IMR-90 (cell line): ENCODE measurements around the gene SPTLC2. TPM values are rescaled to one million over a fixed set of nuclear protein-coding genes. Genes with fewer than 3 reads are reported as not detected.

Experiments used
- ATAC-seq: fragments of 200-7000 bp; cut with Tn5 transposase; 2 replicates; pipeline ENCODE4 v1.9.1; 2020; ENCODE audit warnings: low read depth, mild to moderate bottlenecking, moderate library complexity
- BruUV-seq: library from RNA; stranded (reverse); fragments of 400-500 nt; replicated peaks from 2 replicates; lab custom pipeline; 2021; lab: Mats Ljungman, UMichigan
- CTCF ChIA-PET: fragments of 300-600 bp; formaldehyde crosslinking; extraction: SDS; loops from one replicate; lab custom pipeline; 2021; ENCODE audit warnings: antibody characterized with exemption; lab: Yijun Ruan, JAX
- POLR2A ChIA-PET: fragments of 300-600 bp; sonication (Branson Sonifier 250); formaldehyde crosslinking; loops from one replicate; lab custom pipeline; 2022; ENCODE audit warnings: antibody characterized with exemption; ENCODE audit not compliant: unreplicated experiment; lab: Charles Lee
- DNase-seq: peaks from one replicate; pipeline ENCODE4 v3.0.0; 2013
- H2AFZ ChIP-seq: replicated peaks from 2 replicates; pipeline ENCODE3; 2013; ENCODE audit warnings: low read length, mild to moderate bottlenecking; ENCODE audit not compliant: poor library complexity
- H2AK5ac ChIP-seq: 2 replicates; pipeline ENCODE4 v1.6.1; 2013; ENCODE audit warnings: low read depth, low read length, inconsistent platforms
- H2AK9ac ChIP-seq: replicated peaks from 2 replicates; pipeline ENCODE3; 2013; ENCODE audit warnings: mild to moderate bottlenecking, low read depth, low read length, moderate library complexity; ENCODE audit not compliant: poor library complexity
- H2BK120ac ChIP-seq: 2 replicates; pipeline ENCODE4 v1.6.1; 2013; ENCODE audit warnings: low read depth, low read length, inconsistent platforms
- H2BK15ac ChIP-seq: 3 replicates; pipeline ENCODE4 v1.6.1; 2013; ENCODE audit warnings: low read depth, low read length, inconsistent platforms
- H2BK20ac ChIP-seq: 2 replicates; pipeline ENCODE4 v1.6.1; 2013; ENCODE audit warnings: low read depth, mild to moderate bottlenecking, inconsistent platforms, low read length, moderate library complexity
- H2BK5ac ChIP-seq: 2 replicates; pipeline ENCODE4 v1.6.1; 2013; ENCODE audit warnings: mild to moderate bottlenecking, low read depth, low read length, inconsistent platforms; ENCODE audit not compliant: poor library complexity, severe bottlenecking
- H3K14ac ChIP-seq: replicated peaks from 2 replicates; pipeline ENCODE4 v1.6.1; 2013; ENCODE audit warnings: low read depth, low read length, inconsistent platforms
- H3K18ac ChIP-seq: 2 replicates; pipeline ENCODE4 v1.6.1; 2013; ENCODE audit warnings: low read depth, low read length, control low read depth
- H3K23ac ChIP-seq: 2 replicates; pipeline ENCODE4 v1.6.1; 2013; ENCODE audit warnings: low read depth, low read length, inconsistent platforms
- H3K27ac ChIP-seq: 2 replicates; pipeline ENCODE4 v1.5.1; 2013; ENCODE audit warnings: mild to moderate bottlenecking, control low read depth, low read length; ENCODE audit not compliant: insufficient read depth
- H3K27me3 ChIP-seq: 2 replicates; pipeline ENCODE4 v1.6.1; 2013; ENCODE audit warnings: low read length; ENCODE audit not compliant: control insufficient read depth, insufficient read depth
- H3K36me3 ChIP-seq: 2 replicates; pipeline ENCODE4 v1.6.1; 2013; ENCODE audit warnings: low read length, mixed read lengths; ENCODE audit not compliant: control insufficient read depth, insufficient read depth
- H3K4ac ChIP-seq: 2 replicates; pipeline ENCODE4 v1.6.1; 2013; ENCODE audit warnings: low read depth, low read length, inconsistent platforms
- H3K4me1 ChIP-seq: 2 replicates; pipeline ENCODE4 v1.6.1; 2013; ENCODE audit warnings: low read length, mixed read lengths; ENCODE audit not compliant: control insufficient read depth, insufficient read depth
- H3K4me2 ChIP-seq: 2 replicates; pipeline ENCODE4 v1.6.1; 2013; ENCODE audit warnings: low read depth, mild to moderate bottlenecking, control low read depth, low read length, moderate library complexity
- H3K4me3 ChIP-seq: 2 replicates; pipeline ENCODE4 v1.5.1; 2013; ENCODE audit warnings: low read depth, mild to moderate bottlenecking, control low read depth, low read length, moderate library complexity; ENCODE audit not compliant: insufficient read depth
- H3K56ac ChIP-seq: 2 replicates; pipeline ENCODE4 v1.6.1; 2013; ENCODE audit warnings: low read length, inconsistent platforms; ENCODE audit not compliant: insufficient read depth; ENCODE audit errors: extremely low read depth
- H3K79me1 ChIP-seq, 2 experiments: 2 replicates each; pipeline ENCODE4 v1.6.1; 2013; ENCODE audit warnings: low read length in 2 of 2, inconsistent platforms in 1 of 2, low read depth in 1 of 2
- H3K9ac ChIP-seq: 2 replicates; pipeline ENCODE4 v1.6.1; 2013; ENCODE audit warnings: low read depth, low read length, control low read depth
- H3K9me1 ChIP-seq: 2 replicates; pipeline ENCODE4 v1.6.1; 2013; ENCODE audit warnings: low read length, inconsistent platforms; ENCODE audit not compliant: insufficient read depth
- H3K9me3 ChIP-seq: 2 replicates; pipeline ENCODE4 v1.6.1; 2013; ENCODE audit warnings: low read length; ENCODE audit not compliant: control insufficient read depth, insufficient read depth
- H4K20me1 ChIP-seq: 2 replicates; pipeline ENCODE4 v1.6.1; 2013; ENCODE audit warnings: low read length, inconsistent platforms; ENCODE audit not compliant: insufficient read depth
- H4K5ac ChIP-seq: 2 replicates; pipeline ENCODE4 v1.6.1; 2013; ENCODE audit warnings: mild to moderate bottlenecking, low read depth, low read length, control low read depth
- H4K8ac ChIP-seq, 2 experiments: 2 replicates each; pipeline ENCODE4 v1.6.1; 2013; ENCODE audit warnings: low read depth in 2 of 2, low read length in 2 of 2, control low read depth in 1 of 2, inconsistent platforms in 1 of 2
- H4K91ac ChIP-seq: 2 replicates; pipeline ENCODE4 v1.6.1; 2013; ENCODE audit warnings: low read depth, low read length, inconsistent platforms; ENCODE audit not compliant: insufficient read depth
- CEBPB ChIP-seq: IDR thresholded peaks from 2 replicates; pipeline ENCODE4 v1.6.1; 2012; ENCODE audit warnings: low read depth, low read length, improper control_type of control experiment
- MAFK ChIP-seq: IDR thresholded peaks from 2 replicates; pipeline ENCODE4 v1.6.1; 2012; ENCODE audit warnings: low read depth, low read length, improper control_type of control experiment
- RAD21 ChIP-seq: IDR thresholded peaks from 2 replicates; pipeline ENCODE4 v1.6.1; 2012; ENCODE audit warnings: low read length, improper control_type of control experiment
- RFX5 ChIP-seq: IDR thresholded peaks from 2 replicates; pipeline ENCODE4 v1.8.0; 2012; ENCODE audit warnings: low read depth, mild to moderate bottlenecking, low read length, moderate library complexity
- SMC3 ChIP-seq: fragments of 150-350 bp; IDR thresholded peaks from 2 replicates; pipeline ENCODE4 v1.6.1; 2016; ENCODE audit warnings: low read depth, mild to moderate bottlenecking, antibody characterized with exemption, low read length, moderate library complexity
- WGBS, 2 experiments: methylation state at CpG; one replicate each; pipeline versions ENCODE4 v1.1.5 to v1.1.7; 2013; ENCODE audit warnings: missing lambda C conversion rate in 2 of 2; ENCODE audit not compliant: insufficient read length in 1 of 2; ENCODE audit errors: extremely low coverage in 2 of 2; 5-methylcytosine and 5-hydroxymethylcytosine counted together
- dilution Hi-C: fragments of 300-500 bp; cut with HindIII; formaldehyde crosslinking; loops from one replicate; pipeline ENCODE4 v1.14.3; 2018; ENCODE audit warnings: low sequenced_read_pairs; ENCODE audit not compliant: unreplicated experiment
- in situ Hi-C: fragments of 300-500 bp; cut with MboI; formaldehyde crosslinking; loops from 3 replicates; pipeline ENCODE4 v1.14.3; 2019; ENCODE audit warnings: low sequenced_read_pairs, inconsistent platforms, mixed read lengths
- intact Hi-C: fragments of 100-400 bp; cut with micrococcal nuclease; formaldehyde crosslinking; loops from 2 replicates; pipeline ENCODE4 v1.10.0; 2022
- polyA plus RNA-seq, 3 experiments: library from polyadenylated mRNA; depleted of rRNA; stranded (reverse); fragments of >200 nt; gene quantifications; 2 replicates each; pipeline ENCODE4 v1.2.3, GENCODE V29; 2012; ENCODE audit warnings: low replicate concordance in 1 of 3
- total RNA-seq: library from RNA; depleted of rRNA; stranded (reverse); fragments of >200 nt; gene quantifications from 2 replicates; pipeline ENCODE4 v1.2.3, GENCODE V29; 2012
- TF ChIP-seq, protein P1 (sequence below): fragments of 150-350 bp; IDR thresholded peaks from 2 replicates; pipeline ENCODE4 v1.6.1; 2017; ENCODE audit warnings: mild to moderate bottlenecking, antibody characterized with exemption, low read length, low read depth
- TF ChIP-seq, protein P2 (sequence below): fragments of 150-350 bp; IDR thresholded peaks from 2 replicates; pipeline ENCODE4 v1.6.1; 2016; ENCODE audit warnings: low read depth, mild to moderate bottlenecking, low read length, moderate library complexity, borderline replicate concordance

SPTLC2 gene
- total and polyA plus RNA-seq, 2 of the 4 experiments (the other 2 are of a cell fraction): 22.6 to 68.3 TPM

DNA sequence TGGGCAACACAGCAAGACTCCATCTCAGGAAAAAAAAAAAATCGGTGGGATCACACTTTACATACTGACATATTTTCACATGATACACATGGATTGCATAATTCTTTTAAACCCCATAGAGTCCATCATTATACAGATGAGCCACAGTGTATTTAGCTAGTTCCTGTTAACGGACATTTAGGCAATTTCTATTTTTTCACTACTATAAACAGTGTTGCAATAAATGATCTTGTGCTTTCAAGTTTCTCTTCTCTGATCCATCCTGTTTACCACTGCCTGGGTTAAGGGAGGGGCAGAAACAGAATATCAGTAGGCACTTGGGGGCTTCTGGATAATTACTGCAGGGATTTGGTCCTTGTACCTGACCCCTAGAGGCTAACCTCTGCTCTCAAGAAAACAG, 43.4 kb upstream of the SPTLC2 start:
- Histone ChIP-seq H3K56ac (no peak overlapping the region), H3K27me3 (no peaks in the 10 kb centered on the region), H2AK9ac (no peak overlapping the region), H3K4me3 (no peak overlapping the region), H4K5ac (no peak overlapping the region; the same call in 1 of the 2 replicates), H2AFZ (no peak overlapping the region), H3K9ac (no peak overlapping the region), H3K36me3 (no peaks in the 10 kb centered on the region), H4K8ac (no peak overlapping the region), H3K18ac (no peak overlapping the region), H3K4ac (no peak overlapping the region), H3K4me2 (0 out of 2 replicates have a peak overlapping the region, but pooled peaks have one; percentile 50), H3K14ac (no peak overlapping the region), H2BK15ac (no peak overlapping the region), H2BK120ac (no peak overlapping the region), H2AK5ac (no peak overlapping the region), H2BK5ac (no peak overlapping the region), H3K27ac (no peak overlapping the region), H3K9me1 (peaks cover 2% of the 10 kb centered on the region; the same call in 1 of the 2 replicates), H2BK20ac (no peak overlapping the region), H4K91ac (no peak overlapping the region), H3K9me3 (no peaks in the 10 kb centered on the region), H3K79me1 (no peaks in the 10 kb centered on the region), H4K20me1 (no peaks in the 10 kb centered on the region), H3K4me1 (peaks cover 8% of the 10 kb centered on the region), H3K23ac (no peak overlapping the region)
- POLR2A ChIA-PET: no interaction called here
- BruUV-seq: no TSS peak
- no CpG with 5 or more reads among the region's 2 CpGs for whole genome bisulfite sequencing, 2 experiments
- TF ChIP-seq, protein P1, sequence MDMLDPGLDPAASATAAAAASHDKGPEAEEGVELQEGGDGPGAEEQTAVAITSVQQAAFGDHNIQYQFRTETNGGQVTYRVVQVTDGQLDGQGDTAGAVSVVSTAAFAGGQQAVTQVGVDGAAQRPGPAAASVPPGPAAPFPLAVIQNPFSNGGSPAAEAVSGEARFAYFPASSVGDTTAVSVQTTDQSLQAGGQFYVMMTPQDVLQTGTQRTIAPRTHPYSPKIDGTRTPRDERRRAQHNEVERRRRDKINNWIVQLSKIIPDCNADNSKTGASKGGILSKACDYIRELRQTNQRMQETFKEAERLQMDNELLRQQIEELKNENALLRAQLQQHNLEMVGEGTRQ: no peak
- TF ChIP-seq RAD21 (no peak), MAFK (no peak), RFX5 (no peak), CEBPB (peak; percentile 42; the same call in 1 of the 2 replicates), SMC3 (no peak)
- TF ChIP-seq, protein P2, sequence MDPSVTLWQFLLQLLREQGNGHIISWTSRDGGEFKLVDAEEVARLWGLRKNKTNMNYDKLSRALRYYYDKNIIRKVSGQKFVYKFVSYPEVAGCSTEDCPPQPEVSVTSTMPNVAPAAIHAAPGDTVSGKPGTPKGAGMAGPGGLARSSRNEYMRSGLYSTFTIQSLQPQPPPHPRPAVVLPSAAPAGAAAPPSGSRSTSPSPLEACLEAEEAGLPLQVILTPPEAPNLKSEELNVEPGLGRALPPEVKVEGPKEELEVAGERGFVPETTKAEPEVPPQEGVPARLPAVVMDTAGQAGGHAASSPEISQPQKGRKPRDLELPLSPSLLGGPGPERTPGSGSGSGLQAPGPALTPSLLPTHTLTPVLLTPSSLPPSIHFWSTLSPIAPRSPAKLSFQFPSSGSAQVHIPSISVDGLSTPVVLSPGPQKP: no peak
- CTCF ChIA-PET: no interaction called here
- dilution Hi-C loops: no loop called here
- DNase-seq: peak; percentile 32
- peak; percentile 28 for ATAC-seq
- intact Hi-C loops: loop anchor here (5.0 to 10.0 kb wide), 2 partner anchors 907 to 935 kb away; no protein-coding TSS in a partner anchor
- in situ Hi-C loops: no loop called here
